Left renal pelvis (tissue), 4 donors: ENCODE measurements around the gene ERICH6. TPM values are rescaled to one million over a fixed set of nuclear protein-coding genes. Genes with fewer than 3 reads are reported as not detected.
A peak's percentile ranks its signal among the peaks of the same experiment; 100 is the strongest.

Experiments used
- DNase-seq, 4 donors: peaks; one replicate each; pipeline ENCODE4 v3.0.0-alpha.2; 2013; ENCODE audit warnings: low read depth in 4 of 4, low spot score in 3 of 4
- polyA plus RNA-seq, 4 donors: library from polyadenylated mRNA; unstranded; fragments of 120-200 nt; gene quantifications; one replicate each; pipeline ENCODE4 v1.2.1, GENCODE V29; 2013; ENCODE audit not compliant: insufficient read length in 4 of 4

ERICH6 gene
- 1 to 10 TPM in 1 of 4 donors, under 1 TPM in 2, not detected in 1; 0.37 to 1.3 (median 0.72) TPM for polyA plus RNA-seq

DNA sequence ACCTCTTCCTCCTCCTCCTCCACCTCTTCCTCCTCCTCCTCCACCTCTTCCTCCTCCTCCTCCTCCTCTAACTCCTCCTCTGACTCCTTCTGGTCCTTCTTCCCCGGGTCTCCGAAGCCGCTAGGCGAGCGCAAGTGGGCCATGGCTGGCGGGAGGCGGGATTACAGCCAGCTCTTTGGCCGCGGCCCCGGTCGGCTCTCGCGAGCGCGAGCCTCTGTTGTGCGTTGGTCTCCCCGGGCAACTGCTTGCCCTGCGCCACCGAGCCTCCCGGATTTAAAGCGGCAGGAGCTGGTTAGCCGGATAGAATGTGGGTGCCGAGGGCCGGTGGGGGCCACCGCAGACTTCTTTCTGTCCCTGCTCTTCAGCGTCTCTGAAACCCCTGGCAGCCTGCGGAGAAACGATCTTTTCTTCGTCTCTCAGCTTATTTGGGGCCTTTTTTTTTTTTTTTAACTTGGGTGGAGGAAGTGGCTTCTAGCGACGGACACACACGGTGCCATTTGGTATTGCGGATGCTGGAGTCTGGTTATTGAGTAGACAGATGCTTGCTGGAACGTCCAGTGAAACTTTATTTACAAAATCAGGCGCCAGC is at the start of gene ERICH6:
Gene ERICH6 (minus strand): TSS at position 165 of the 589 bp plus-strand sequence. CDS start 22 bp downstream, at position 143.
- DNase-seq: peak; percentile 76 to 85 (median 78)

DNA sequence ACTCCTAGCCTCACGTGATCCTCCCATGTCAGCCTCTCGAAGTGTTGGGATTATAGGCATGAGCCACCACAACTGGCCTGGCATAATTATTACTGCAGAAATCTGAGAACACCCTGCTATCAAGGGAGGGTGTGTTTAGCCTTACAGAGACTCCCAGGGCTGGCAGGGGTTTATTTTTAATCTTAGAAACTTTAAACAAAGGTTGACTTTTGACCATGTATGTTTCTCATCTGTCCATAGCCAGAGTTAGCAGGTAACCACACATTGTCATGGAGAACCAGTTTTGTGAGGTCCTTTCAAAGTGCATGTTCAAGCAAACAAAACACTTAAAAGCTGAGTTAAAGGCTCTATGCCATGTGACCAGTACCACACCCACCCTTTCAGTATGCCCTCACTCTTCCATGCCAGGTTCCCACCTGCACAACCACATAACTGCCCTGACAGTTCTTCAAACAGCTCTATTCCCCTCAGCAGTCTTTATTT is 48.1 kb upstream of the ERICH6 start:
- DNase-seq: no peak

DNA sequence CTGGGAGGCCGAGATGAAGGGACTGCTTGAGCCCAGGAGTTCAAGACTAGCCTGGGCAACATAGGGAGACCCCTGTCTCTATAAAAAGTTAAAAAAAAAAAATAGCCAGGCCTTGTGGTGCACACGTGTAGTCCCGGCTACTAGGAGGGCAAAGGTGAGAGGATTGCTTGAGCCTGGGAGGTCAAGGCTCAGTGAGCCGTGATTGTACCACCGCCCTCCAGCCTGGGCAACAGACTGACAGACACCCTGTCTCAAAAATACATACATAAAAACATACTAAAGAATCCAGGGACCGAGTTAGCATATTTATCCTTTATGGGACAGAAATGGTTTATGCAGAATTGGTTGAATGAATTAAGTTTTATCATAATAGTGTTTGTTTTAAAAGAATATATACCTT is 45.5 kb upstream of the ERICH6 start:
- DNase-seq: no peak

DNA sequence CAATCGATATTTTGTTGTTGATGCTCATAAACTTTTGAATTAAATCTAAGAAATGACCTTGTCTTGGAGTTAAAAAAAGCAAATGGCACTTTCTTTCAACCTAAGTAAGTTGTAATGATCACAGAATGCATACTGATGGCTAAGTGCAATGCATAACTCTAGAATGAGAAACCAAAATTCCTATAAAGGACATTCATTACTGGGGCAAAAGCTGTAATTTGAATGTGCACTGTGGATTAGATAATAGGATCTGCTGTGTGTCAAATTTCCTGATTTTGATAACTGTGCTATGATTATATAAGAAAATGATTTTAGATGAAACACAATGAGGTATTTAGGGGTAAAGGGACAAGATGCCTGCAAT is 44.9 kb upstream of the ERICH6 start:
- no peak for DNase-seq

GRCh38 chr3:150747886-150748683 is 44.4 kb upstream of the ERICH6 start:
- DNase-seq: no peak

- no peak for DNase-seq
These were observed 43.3 kb upstream of the ERICH6 start for GRCh38 chr3:150746791-150747590.

DNA sequence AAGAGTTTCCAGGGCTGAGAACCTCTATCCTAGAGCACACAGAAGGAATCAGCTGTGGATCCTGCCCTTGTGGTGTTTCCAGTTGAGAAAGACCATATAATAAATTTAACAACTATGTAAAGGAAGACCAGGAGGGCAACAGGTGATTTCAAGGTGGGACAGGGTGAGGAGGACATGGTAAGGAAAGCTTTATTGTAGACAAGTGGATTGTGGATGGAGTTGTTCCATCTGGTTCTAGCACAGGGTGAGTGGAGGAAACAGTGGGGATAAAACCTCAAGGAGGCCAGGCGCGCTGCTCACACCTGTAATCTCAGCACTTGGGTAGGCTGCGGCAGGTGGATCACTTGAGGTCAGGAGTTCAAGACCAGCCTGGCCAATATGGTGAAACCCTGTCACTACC is 42.1 kb upstream of the ERICH6 start:
- no peak for DNase-seq

DNA sequence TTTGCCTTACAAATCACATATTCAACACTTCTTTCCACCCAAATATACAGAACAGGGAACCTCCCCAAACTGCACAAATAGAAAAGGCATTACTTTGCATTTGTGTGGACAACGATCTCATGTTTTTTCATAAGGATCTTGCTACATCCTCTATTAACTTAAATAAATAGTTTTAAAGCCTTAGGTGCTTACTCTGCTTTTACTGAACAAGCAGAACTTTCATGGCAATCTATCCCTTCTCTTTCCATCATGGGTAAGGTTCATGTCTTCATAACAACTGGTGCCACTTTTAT is 41.1 kb upstream of the ERICH6 start:
- no peak for DNase-seq

DNA sequence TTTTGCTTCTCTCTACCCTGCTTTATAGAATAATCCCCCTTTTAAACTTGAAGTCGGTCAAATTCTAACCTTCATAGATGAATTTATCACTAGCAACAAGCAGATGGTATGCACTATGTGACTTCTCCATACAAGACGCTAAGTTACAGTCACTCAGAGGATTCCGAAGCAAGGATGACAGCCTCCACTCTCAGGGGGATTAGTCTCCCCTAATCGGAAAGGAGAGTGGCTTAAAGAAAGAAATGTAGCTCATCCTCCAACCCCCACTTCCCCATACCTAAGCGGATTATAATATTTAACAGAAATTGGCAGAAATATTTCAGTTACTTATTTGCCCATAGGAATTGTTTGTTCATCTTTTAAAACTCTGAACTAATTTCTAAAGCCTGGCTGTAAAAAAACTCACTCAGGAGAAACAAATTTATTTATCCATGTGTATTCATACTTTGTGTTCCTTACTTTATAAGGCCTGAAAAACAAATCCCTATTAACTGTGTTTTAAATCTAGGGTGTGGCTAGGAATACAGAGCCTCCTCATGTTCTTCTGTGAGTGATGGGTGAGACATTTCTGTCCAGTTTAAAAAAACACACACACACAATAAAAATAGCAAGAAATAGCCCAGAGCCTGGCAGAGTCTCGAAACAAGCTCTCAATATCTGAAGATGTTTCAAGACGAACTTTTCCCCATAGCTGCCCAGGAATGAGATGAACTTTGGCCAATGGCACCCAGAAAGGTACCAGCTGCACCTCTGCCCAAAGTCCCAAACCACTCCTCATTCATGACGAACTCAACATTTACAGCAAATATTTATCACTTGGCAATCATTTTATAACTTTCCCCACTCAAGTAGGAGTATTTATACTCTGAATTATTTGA is 40.6 kb upstream of the ERICH6 start:
- DNase-seq: no peak

DNA sequence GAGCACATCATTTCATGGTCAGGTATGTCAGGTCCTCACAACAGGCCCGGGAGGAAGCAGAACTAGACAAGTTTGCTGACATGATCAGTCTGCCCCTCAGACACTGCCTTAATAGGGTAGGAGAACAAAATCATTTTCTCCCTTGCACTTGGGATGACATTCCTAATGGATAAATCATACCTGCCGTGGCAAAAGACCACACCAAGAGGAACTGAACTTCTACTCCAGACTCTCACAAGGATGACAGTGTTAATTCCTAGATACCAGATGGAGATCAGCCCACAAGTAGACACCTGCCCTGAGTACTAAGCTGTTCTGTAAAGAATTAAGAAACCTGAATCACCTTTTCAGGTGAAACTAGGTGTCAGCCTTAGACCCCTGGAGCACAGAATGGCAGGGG is 39.8 kb upstream of the ERICH6 start:
- no peak for DNase-seq

GRCh38 chr3:150742679-150743078 is 39.0 kb upstream of the ERICH6 start:
- DNase-seq: no peak

GRCh38 chr3:150742141-150742523 is 38.4 kb upstream of the ERICH6 start:
- no peak for DNase-seq

DNA sequence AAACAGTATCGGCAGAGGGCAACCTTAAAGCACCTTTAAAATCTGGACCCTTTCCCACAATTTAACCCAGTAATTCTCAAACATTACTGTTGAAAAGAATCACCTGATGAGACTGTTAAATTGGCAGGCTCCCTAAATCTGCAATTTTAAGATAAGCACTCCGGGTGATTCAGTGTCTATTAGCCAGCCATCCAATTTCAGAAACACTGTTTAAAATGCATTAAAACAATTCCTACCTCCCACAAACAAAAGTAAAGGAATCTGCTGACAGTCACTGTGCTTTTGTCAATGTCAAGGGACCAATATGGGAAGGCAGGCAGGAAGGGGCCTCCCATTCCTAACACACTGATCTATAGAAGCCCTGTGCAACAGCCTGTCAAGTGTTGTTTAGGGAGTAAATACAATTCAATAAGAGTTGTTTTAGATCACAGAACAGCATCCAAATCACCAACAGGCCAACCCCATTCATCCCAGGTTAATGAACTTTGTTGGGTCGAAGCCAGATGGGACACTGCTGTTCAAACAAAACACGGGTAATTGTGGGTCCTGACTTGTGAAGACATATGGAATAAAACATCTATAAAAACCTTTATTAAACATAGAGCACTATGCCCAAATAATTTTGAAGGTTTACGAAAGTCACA is 37.9 kb upstream of the ERICH6 start:
- DNase-seq: no peak

- no peak for DNase-seq
These were observed 37.2 kb upstream of the ERICH6 start for GRCh38 chr3:150740733-150741496.

GRCh38 chr3:150739877-150740645 is 36.3 kb upstream of the ERICH6 start:
- no peak for DNase-seq

DNA sequence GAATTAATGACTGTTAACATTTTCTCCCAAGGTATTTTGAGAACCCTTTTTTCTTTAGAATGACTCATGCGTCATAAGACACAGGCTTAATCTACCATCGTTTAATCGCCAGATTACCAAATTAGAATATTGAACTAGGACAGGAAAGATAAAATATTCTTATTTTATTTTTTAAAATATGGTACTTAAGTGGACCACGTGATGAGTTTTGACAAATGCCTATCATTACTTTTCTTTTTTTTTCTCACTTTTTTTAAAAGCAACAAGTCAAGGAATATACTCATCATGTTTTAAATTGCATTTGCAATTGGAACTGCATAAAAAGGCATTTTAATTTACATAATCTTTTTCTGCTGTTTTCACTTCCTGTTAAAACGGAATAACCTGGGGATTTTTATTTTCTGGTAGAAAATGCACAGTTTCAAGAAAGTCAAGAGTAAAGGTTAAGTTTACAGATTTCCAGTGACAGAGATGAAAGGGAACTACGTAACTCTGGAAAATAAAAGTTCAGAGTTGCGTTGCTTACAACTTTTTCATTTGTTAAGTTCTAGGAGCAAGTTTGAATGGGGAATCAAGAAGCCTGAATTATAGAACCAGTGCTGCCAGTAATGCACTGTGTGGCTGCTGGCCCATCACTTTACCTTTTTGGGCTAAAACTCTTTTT is 35.6 kb upstream of the ERICH6 start:
- no peak for DNase-seq

- DNase-seq: no peak
These were observed 35.0 kb upstream of the ERICH6 start for GRCh38 chr3:150738688-150739087.
